SIG-M5 treated with dmso at 0.1 percent for 504 hours (cell line): ENCODE measurements around the gene ADCY1.

Experiments
- DNase-seq: peaks from one replicate; lab custom pipeline; 2025; ENCODE audit not compliant: unreplicated experiment; lab: John Stamatoyannopoulos, UW

The ADCY1 gene

GRCh38 chr7:45663965-45664633, 89.9 kb downstream of the ADCY1 start:
- no peak for DNase-seq

- DNase-seq, result no peak
Observed at GRCh38 chr7:45665172-45665571, 91.0 kb downstream of the ADCY1 start.

GRCh38 chr7:45670227-45670626, 96.1 kb downstream of the ADCY1 start:
- DNase-seq, result no peak

- DNase-seq, result no peak
Observed at GRCh38 chr7:45670717-45671116, 96.5 kb downstream of the ADCY1 start.

GRCh38 chr7:45677311-45677900, 103.2 kb downstream of the ADCY1 start:
- DNase-seq, result no peak

- DNase-seq, result no peak
Observed at GRCh38 chr7:45679516-45679915, 105.3 kb downstream of the ADCY1 start.

GRCh38 chr7:45680776-45681175, 106.6 kb downstream of the ADCY1 start:
- DNase-seq, result no peak

- DNase-seq, result no peak
Observed at GRCh38 chr7:45681596-45682357, 107.6 kb downstream of the ADCY1 start.

- no peak for DNase-seq
Observed at GRCh38 chr7:45682358-45682735, 108.2 kb downstream of the ADCY1 start.

GRCh38 chr7:45682836-45683555, 108.8 kb downstream of the ADCY1 start:
- DNase-seq, result no peak

GRCh38 chr7:45683556-45684148, 109.5 kb downstream of the ADCY1 start:
- no peak for DNase-seq

- no peak for DNase-seq
Observed at GRCh38 chr7:45684910-45685618, 110.9 kb downstream of the ADCY1 start.

GRCh38 chr7:45685619-45686240, 111.6 kb downstream of the ADCY1 start:
- DNase-seq, result no peak

GRCh38 chr7:45686441-45687184, 112.4 kb downstream of the ADCY1 start:
- DNase-seq, result no peak

- no peak for DNase-seq
Observed at GRCh38 chr7:45687185-45687560, 113.0 kb downstream of the ADCY1 start.

- no peak for DNase-seq
Observed at GRCh38 chr7:45687721-45688120, 113.6 kb downstream of the ADCY1 start.

- no peak for DNase-seq
Observed at GRCh38 chr7:45688382-45688781, 114.2 kb downstream of the ADCY1 start.

- DNase-seq, result no peak
Observed at GRCh38 chr7:45689011-45689796, 115.0 kb downstream of the ADCY1 start.
